Measurements from ENCODE around the gene AIFM2. TPM values are rescaled to one million over a fixed set of nuclear protein-coding genes. Genes with fewer than 3 reads are reported as not detected.

AIFM2 gene
- total and polyA plus RNA-seq, 2 of the 13 experiments (the other 11 are each of a cell fraction or from before 2014, with no cell fraction given), result 20.3 to 29.5 TPM

DNA sequence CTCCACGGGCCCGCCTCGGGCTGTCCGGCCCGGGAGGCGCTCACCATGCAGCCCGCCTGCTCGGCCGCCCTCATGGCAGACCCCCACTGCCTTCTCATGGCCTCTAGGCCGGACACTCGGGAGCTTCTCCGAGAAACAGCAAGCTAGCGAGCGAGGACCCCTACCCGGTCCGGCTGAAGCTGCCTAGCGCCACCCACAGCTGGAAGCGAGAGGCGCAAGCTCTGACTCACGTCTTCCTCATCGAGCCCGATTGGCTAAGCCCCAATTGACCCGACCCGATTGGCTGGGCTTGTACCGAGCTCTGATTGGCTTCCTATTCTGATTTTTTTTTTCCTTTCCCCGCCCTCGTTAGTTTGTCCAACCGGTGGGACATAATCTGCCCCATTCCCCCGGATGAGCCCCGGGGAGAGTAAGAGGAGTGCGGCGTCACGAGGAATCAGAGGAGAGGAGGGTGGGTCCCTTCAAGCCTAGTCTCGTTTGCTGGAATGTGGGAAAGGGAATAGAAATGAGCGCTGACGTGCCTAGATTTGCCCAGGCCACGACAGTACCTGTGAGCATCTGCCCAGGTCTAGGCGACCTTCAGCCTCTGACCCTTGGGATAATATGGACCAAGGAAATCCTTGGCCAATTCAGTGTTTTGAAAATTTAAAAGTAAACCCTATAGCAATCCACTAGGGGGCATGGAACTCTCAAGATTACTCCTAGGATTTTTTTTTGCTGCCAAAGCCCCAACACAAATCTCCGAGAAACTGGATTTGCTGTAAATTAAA lies 14.0 kb upstream of the AIFM2 start, which contains the start of gene TYSND1 (continued):
- TF ChIP-seq, protein P1, sequence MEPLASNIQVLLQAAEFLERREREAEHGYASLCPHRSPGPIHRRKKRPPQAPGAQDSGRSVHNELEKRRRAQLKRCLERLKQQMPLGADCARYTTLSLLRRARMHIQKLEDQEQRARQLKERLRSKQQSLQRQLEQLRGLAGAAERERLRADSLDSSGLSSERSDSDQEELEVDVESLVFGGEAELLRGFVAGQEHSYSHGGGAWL (CRISPR knock-in tag; IDR thresholded peaks at IDR 0.05), result peak; percentile 20; the same call in 1 of the 2 replicates
- TF ChIP-seq ZNF441 (CRISPR knock-in tag; IDR thresholded peaks at IDR 0.05; ENCODE audit: borderline replicate concordance) (no peak), MED8 (CRISPR knock-in tag; IDR thresholded peaks at IDR 0.05; ENCODE audit: insufficient replicate concordance) (peak; percentile 50), PHF5A (CRISPR knock-in tag; IDR thresholded peaks at IDR 0.05; ENCODE audit: low read depth, unreplicated experiment) (peak; percentile 51), FOXJ3 (CRISPR knock-in tag; IDR thresholded peaks at IDR 0.05; ENCODE audit: borderline replicate concordance) (0 out of 2 replicates have a peak, but pooled peaks have one; percentile 49), ISX (CRISPR knock-in tag; conservative IDR thresholded peaks at IDR 0.05) (no peak), IKZF1 (IDR thresholded peaks at IDR 0.05) (no peak), YEATS4 (CRISPR knock-in tag; IDR thresholded peaks at IDR 0.05; ENCODE audit: borderline replicate concordance) (no peak; the same call in 1 of the 2 replicates), RBM39 (IDR thresholded peaks at IDR 0.05; ENCODE audit: low read depth, low read length, poor library complexity, severe bottlenecking) (peak; percentile 69), RARA (CRISPR knock-in tag; IDR thresholded peaks at IDR 0.05) (peak; percentile 31; the same call in 1 of the 2 replicates), MIXL1 (CRISPR knock-in tag; IDR thresholded peaks at IDR 0.05) (peak; percentile 73), MYC (CRISPR knock-in tag; IDR thresholded peaks at IDR 0.05; ENCODE audit: borderline replicate concordance) (peak; percentile 65), ZNF790 (CRISPR knock-in tag; IDR thresholded peaks at IDR 0.05; ENCODE audit: borderline replicate concordance) (no peak), ZNF547 (CRISPR knock-in tag; IDR thresholded peaks at IDR 0.05) (no peak), ZNF12 (CRISPR knock-in tag; IDR thresholded peaks at IDR 0.05) (0 out of 2 replicates have a peak, but pooled peaks have one; percentile 14), SOX5 (CRISPR knock-in tag; IDR thresholded peaks at IDR 0.05; ENCODE audit: borderline replicate concordance) (no peak), ZMAT3 (CRISPR knock-in tag; conservative IDR thresholded peaks at IDR 0.05) (no peak), HMGA1 (CRISPR knock-in tag; conservative IDR thresholded peaks at IDR 0.05) (no peak), ZNF430 (CRISPR knock-in tag; IDR thresholded peaks at IDR 0.05) (0 out of 2 replicates have a peak, but pooled peaks have one; percentile 47), ZNF720 (CRISPR knock-in tag; IDR thresholded peaks at IDR 0.05) (no peak)
- TF ChIP-seq, protein P2, sequence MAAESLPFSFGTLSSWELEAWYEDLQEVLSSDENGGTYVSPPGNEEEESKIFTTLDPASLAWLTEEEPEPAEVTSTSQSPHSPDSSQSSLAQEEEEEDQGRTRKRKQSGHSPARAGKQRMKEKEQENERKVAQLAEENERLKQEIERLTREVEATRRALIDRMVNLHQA (CRISPR knock-in tag; IDR thresholded peaks at IDR 0.05), result no peak
- TF ChIP-seq, protein P3, sequence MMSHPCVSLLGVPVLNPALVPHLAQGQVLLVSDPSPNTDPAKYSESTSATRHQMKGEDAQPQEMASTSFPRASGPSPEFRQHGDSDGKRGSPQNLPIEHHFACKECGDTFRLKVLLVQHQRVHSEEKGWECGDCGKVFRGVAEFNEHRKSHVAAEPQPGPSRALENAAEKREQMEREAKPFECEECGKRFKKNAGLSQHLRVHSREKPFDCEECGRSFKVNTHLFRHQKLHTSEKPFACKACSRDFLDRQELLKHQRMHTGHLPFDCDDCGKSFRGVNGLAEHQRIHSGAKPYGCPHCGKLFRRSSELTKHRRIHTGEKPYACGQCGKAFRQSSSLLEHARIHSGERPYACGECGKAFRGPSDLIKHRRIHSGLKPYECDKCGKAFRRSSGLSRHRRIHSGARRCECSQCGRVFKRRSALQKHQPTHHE (CRISPR knock-in tag; IDR thresholded peaks at IDR 0.05; ENCODE audit: borderline replicate concordance), result no peak
- TF ChIP-seq, protein P4, sequence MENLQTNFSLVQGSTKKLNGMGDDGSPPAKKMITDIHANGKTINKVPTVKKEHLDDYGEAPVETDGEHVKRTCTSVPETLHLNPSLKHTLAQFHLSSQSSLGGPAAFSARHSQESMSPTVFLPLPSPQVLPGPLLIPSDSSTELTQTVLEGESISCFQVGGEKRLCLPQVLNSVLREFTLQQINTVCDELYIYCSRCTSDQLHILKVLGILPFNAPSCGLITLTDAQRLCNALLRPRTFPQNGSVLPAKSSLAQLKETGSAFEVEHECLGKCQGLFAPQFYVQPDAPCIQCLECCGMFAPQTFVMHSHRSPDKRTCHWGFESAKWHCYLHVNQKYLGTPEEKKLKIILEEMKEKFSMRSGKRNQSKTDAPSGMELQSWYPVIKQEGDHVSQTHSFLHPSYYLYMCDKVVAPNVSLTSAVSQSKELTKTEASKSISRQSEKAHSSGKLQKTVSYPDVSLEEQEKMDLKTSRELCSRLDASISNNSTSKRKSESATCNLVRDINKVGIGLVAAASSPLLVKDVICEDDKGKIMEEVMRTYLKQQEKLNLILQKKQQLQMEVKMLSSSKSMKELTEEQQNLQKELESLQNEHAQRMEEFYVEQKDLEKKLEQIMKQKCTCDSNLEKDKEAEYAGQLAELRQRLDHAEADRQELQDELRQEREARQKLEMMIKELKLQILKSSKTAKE (CRISPR knock-in tag; IDR thresholded peaks at IDR 0.05; ENCODE audit: borderline replicate concordance), result no peak
- TF ChIP-seq, protein P5, sequence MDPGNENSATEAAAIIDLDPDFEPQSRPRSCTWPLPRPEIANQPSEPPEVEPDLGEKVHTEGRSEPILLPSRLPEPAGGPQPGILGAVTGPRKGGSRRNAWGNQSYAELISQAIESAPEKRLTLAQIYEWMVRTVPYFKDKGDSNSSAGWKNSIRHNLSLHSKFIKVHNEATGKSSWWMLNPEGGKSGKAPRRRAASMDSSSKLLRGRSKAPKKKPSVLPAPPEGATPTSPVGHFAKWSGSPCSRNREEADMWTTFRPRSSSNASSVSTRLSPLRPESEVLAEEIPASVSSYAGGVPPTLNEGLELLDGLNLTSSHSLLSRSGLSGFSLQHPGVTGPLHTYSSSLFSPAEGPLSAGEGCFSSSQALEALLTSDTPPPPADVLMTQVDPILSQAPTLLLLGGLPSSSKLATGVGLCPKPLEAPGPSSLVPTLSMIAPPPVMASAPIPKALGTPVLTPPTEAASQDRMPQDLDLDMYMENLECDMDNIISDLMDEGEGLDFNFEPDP (CRISPR knock-in tag; conservative IDR thresholded peaks at IDR 0.05), result no peak

All from HepG2 (cell line).